Measurements from ENCODE around the gene CACNB4. TPM values are rescaled to one million over a fixed set of nuclear protein-coding genes. Genes with fewer than 3 reads are reported as not detected.

Gene CACNB4
- total and polyA plus RNA-seq, 10 of the 15 experiments (the other 5 are each of a cell fraction or from before 2014, with no cell fraction given): 2.0 to 21.6 (median 9.3) TPM

DNA sequence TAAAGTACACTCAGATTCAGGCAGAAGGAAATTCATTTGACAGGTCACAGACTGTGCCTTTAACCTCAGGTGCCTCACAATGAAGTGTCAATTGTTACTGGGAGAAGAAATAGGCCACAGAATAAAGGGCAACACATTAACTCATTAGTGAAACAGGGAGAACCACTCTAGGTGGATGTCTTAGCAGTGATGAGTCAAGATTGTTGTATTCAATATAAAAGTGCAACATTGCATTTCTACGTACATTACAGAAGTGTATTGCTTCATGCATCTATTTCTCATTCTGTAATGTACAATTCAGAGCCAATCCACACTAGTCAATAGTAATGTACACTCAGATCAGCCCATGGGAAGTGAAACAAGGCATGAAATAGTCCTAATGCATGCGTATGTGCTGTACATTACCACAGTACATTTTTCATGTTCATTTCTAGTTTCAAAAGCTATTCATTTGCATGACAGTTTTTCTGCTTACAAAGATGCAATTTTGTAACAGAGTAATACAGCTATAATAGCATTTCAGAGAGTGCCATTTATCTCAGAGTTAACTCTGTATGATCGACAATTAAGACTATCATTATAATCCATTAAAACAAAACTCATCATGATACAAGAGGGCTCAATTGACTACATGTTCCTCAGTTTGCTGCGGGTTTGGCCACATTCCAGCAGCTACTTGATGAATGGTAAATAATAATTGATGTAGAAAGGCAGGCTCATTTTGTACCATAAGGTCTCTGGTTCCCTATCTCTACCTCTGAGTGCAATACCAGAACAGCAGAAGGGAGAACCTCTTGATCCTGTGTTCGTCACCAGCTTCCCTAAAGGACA is 258.4 kb downstream of the CACNB4 start (continued):
- TF ChIP-seq CBX5 (IDR thresholded peaks at IDR 0.05; ENCODE audit: low read depth) (0 out of 2 replicates have a peak, but pooled peaks have one; percentile 25), RB1 (IDR thresholded peaks at IDR 0.05; ENCODE audit: borderline replicate concordance) (no peak), PML (IDR thresholded peaks at IDR 0.05; ENCODE audit: low read length) (no peak), FOXK2 (IDR thresholded peaks at IDR 0.05) (no peak), CHD2 (IDR thresholded peaks at IDR 0.05; ENCODE audit: borderline replicate concordance, low read depth, low read length) (no peak), JUNB (IDR thresholded peaks at IDR 0.05) (peak; percentile 81), KDM1A (IDR thresholded peaks at IDR 0.05; ENCODE audit: borderline replicate concordance) (no peak), KLF5 (IDR thresholded peaks at IDR 0.05; ENCODE audit: partially characterized antibody) (no peak), BHLHE40 (IDR thresholded peaks at IDR 0.05; ENCODE audit: borderline replicate concordance in 1 of 2, low read depth in 2 of 2, low read length in 1 of 2) (peak; percentile 59 to 61; a peak in 2 of 4 replicates), ETV6 (conservative IDR thresholded peaks at IDR 0.05 in 1 of 2, IDR thresholded peaks at IDR 0.05 in 1 of 2; ENCODE audit: borderline replicate concordance in 1 of 2, low read depth in 1 of 2) (peak in 1 of 2 experiments; percentile 73; a peak in 1 of 4 replicates), CHD4 (IDR thresholded peaks at IDR 0.05) (no peak), STAT3 (IDR thresholded peaks at IDR 0.05; ENCODE audit: low read depth, low read length) (no peak), RBBP5 (conservative IDR thresholded peaks at IDR 0.05) (no peak), BMI1 (IDR thresholded peaks at IDR 0.05; ENCODE audit: borderline replicate concordance) (no peak; the same call in 1 of the 2 replicates), DPF2 (IDR thresholded peaks at IDR 0.05) (peak; percentile 83; the same call in 1 of the 2 replicates), ATF7 (IDR thresholded peaks at IDR 0.05; ENCODE audit: low read depth) (peak; percentile 80)
- TF ChIP-seq, protein P1, sequence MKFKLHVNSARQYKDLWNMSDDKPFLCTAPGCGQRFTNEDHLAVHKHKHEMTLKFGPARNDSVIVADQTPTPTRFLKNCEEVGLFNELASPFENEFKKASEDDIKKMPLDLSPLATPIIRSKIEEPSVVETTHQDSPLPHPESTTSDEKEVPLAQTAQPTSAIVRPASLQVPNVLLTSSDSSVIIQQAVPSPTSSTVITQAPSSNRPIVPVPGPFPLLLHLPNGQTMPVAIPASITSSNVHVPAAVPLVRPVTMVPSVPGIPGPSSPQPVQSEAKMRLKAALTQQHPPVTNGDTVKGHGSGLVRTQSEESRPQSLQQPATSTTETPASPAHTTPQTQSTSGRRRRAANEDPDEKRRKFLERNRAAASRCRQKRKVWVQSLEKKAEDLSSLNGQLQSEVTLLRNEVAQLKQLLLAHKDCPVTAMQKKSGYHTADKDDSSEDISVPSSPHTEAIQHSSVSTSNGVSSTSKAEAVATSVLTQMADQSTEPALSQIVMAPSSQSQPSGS (IDR thresholded peaks at IDR 0.05; ENCODE audit: low read length): peak; percentile 77; the same call in 1 of the 2 replicates
- TF ChIP-seq, protein P2, sequence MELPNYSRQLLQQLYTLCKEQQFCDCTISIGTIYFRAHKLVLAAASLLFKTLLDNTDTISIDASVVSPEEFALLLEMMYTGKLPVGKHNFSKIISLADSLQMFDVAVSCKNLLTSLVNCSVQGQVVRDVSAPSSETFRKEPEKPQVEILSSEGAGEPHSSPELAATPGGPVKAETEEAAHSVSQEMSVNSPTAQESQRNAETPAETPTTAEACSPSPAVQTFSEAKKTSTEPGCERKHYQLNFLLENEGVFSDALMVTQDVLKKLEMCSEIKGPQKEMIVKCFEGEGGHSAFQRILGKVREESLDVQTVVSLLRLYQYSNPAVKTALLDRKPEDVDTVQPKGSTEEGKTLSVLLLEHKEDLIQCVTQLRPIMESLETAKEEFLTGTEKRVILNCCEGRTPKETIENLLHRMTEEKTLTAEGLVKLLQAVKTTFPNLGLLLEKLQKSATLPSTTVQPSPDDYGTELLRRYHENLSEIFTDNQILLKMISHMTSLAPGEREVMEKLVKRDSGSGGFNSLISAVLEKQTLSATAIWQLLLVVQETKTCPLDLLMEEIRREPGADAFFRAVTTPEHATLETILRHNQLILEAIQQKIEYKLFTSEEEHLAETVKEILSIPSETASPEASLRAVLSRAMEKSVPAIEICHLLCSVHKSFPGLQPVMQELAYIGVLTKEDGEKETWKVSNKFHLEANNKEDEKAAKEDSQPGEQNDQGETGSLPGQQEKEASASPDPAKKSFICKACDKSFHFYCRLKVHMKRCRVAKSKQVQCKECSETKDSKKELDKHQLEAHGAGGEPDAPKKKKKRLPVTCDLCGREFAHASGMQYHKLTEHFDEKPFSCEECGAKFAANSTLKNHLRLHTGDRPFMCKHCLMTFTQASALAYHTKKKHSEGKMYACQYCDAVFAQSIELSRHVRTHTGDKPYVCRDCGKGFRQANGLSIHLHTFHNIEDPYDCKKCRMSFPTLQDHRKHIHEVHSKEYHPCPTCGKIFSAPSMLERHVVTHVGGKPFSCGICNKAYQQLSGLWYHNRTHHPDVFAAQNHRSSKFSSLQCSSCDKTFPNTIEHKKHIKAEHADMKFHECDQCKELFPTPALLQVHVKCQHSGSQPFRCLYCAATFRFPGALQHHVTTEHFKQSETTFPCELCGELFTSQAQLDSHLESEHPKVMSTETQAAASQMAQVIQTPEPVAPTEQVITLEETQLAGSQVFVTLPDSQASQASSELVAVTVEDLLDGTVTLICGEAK (IDR thresholded peaks at IDR 0.05; ENCODE audit: borderline replicate concordance): no peak
- TF ChIP-seq, protein P3, sequence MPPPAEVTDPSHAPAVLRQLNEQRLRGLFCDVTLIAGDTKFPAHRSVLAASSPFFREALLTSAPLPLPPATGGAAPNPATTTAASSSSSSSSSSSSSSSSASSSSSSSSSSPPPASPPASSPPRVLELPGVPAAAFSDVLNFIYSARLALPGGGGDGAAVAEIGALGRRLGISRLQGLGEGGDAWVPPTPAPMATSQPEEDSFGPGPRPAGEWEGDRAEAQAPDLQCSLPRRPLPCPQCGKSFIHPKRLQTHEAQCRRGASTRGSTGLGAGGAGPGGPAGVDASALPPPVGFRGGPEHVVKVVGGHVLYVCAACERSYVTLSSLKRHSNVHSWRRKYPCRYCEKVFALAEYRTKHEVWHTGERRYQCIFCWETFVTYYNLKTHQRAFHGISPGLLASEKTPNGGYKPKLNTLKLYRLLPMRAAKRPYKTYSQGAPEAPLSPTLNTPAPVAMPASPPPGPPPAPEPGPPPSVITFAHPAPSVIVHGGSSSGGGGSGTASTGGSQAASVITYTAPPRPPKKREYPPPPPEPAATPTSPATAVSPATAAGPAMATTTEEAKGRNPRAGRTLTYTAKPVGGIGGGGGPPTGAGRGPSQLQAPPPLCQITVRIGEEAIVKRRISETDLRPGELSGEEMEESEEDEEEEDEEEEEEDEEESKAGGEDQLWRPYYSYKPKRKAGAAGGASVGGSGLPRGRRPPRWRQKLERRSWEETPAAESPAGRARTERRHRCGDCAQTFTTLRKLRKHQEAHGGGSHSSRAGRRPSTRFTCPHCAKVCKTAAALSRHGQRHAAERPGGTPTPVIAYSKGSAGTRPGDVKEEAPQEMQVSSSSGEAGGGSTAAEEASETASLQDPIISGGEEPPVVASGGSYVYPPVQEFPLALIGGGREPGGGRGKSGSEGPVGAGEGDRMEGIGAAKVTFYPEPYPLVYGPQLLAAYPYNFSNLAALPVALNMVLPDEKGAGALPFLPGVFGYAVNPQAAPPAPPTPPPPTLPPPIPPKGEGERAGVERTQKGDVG (CRISPR knock-in tag; IDR thresholded peaks at IDR 0.05): no peak
